ENCODE measurements around the gene KRTAP4-8. TPM values are rescaled to one million over a fixed set of nuclear protein-coding genes. Genes with fewer than 3 reads are reported as not detected.

Gene KRTAP4-8
- total and polyA plus RNA-seq, 4 donors = not detected

DNA sequence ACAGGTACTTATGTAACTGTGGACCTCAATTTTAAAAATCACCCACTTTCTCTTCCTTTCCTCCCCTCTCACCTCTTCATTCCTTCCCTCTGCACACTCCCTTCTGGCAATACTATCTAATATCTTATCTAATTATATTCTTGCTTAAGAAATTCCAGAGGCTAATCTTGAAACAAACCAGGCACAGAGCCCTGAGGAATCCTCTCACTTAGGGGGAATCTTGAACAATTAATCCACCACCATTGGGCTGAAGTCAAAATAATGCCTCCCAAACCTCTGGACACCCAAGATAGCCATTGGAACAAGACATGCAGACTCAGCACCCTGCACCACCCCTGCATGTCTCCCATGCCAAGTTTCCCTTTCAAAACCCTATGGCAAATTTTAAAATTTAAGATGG, 43.4 kb upstream of the KRTAP4-8 start:
- no peaks in the 10 kb centered on the region for H3K36me3 ChIP-seq (ENCODE audit: control insufficient read depth in 4 of 4, insufficient read depth in 3 of 4, low read depth in 1 of 4, low read length in 3 of 4)
- no peak for TF ChIP-seq FOXA2 (IDR thresholded peaks at IDR 0.05)
- TF ChIP-seq, protein P1, sequence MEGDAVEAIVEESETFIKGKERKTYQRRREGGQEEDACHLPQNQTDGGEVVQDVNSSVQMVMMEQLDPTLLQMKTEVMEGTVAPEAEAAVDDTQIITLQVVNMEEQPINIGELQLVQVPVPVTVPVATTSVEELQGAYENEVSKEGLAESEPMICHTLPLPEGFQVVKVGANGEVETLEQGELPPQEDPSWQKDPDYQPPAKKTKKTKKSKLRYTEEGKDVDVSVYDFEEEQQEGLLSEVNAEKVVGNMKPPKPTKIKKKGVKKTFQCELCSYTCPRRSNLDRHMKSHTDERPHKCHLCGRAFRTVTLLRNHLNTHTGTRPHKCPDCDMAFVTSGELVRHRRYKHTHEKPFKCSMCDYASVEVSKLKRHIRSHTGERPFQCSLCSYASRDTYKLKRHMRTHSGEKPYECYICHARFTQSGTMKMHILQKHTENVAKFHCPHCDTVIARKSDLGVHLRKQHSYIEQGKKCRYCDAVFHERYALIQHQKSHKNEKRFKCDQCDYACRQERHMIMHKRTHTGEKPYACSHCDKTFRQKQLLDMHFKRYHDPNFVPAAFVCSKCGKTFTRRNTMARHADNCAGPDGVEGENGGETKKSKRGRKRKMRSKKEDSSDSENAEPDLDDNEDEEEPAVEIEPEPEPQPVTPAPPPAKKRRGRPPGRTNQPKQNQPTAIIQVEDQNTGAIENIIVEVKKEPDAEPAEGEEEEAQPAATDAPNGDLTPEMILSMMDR (IDR thresholded peaks at IDR 0.05; ENCODE audit: low read depth, low read length, missing input control) = no peak
- TF ChIP-seq, protein P2, sequence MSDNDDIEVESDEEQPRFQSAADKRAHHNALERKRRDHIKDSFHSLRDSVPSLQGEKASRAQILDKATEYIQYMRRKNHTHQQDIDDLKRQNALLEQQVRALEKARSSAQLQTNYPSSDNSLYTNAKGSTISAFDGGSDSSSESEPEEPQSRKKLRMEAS (IDR thresholded peaks at IDR 0.05) = no peak
- TF ChIP-seq YY1 (IDR thresholded peaks at IDR 0.05) = no peak
- TF ChIP-seq, protein P3, sequence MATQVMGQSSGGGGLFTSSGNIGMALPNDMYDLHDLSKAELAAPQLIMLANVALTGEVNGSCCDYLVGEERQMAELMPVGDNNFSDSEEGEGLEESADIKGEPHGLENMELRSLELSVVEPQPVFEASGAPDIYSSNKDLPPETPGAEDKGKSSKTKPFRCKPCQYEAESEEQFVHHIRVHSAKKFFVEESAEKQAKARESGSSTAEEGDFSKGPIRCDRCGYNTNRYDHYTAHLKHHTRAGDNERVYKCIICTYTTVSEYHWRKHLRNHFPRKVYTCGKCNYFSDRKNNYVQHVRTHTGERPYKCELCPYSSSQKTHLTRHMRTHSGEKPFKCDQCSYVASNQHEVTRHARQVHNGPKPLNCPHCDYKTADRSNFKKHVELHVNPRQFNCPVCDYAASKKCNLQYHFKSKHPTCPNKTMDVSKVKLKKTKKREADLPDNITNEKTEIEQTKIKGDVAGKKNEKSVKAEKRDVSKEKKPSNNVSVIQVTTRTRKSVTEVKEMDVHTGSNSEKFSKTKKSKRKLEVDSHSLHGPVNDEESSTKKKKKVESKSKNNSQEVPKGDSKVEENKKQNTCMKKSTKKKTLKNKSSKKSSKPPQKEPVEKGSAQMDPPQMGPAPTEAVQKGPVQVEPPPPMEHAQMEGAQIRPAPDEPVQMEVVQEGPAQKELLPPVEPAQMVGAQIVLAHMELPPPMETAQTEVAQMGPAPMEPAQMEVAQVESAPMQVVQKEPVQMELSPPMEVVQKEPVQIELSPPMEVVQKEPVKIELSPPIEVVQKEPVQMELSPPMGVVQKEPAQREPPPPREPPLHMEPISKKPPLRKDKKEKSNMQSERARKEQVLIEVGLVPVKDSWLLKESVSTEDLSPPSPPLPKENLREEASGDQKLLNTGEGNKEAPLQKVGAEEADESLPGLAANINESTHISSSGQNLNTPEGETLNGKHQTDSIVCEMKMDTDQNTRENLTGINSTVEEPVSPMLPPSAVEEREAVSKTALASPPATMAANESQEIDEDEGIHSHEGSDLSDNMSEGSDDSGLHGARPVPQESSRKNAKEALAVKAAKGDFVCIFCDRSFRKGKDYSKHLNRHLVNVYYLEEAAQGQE (IDR thresholded peaks at IDR 0.05) = no peak
- TF ChIP-seq, protein P4, sequence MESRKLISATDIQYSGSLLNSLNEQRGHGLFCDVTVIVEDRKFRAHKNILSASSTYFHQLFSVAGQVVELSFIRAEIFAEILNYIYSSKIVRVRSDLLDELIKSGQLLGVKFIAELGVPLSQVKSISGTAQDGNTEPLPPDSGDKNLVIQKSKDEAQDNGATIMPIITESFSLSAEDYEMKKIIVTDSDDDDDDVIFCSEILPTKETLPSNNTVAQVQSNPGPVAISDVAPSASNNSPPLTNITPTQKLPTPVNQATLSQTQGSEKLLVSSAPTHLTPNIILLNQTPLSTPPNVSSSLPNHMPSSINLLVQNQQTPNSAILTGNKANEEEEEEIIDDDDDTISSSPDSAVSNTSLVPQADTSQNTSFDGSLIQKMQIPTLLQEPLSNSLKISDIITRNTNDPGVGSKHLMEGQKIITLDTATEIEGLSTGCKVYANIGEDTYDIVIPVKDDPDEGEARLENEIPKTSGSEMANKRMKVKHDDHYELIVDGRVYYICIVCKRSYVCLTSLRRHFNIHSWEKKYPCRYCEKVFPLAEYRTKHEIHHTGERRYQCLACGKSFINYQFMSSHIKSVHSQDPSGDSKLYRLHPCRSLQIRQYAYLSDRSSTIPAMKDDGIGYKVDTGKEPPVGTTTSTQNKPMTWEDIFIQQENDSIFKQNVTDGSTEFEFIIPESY (IDR thresholded peaks at IDR 0.05) = no peak
- TF ChIP-seq GABPA (IDR thresholded peaks at IDR 0.05 in 1 of 2, conservative IDR thresholded peaks at IDR 0.05 in 1 of 2) = no peak
- no peak for TF ChIP-seq RAD21 (IDR thresholded peaks at IDR 0.05)
- no peak for TF ChIP-seq SP1 (IDR thresholded peaks at IDR 0.05)
- no peak for TF ChIP-seq HNF4A (conservative IDR thresholded peaks at IDR 0.05)
- TF ChIP-seq JUND (IDR thresholded peaks at IDR 0.05) = no peak
- no peak for TF ChIP-seq EGR1 (IDR thresholded peaks at IDR 0.05; ENCODE audit: low read depth in 2 of 2)
- no peak for TF ChIP-seq NR2F2 (IDR thresholded peaks at IDR 0.05)
- no peak for TF ChIP-seq RXRA (IDR thresholded peaks at IDR 0.05)
- no peak for TF ChIP-seq HNF4G (IDR thresholded peaks at IDR 0.05)
- TF ChIP-seq, protein P5, sequence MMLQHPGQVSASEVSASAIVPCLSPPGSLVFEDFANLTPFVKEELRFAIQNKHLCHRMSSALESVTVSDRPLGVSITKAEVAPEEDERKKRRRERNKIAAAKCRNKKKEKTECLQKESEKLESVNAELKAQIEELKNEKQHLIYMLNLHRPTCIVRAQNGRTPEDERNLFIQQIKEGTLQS (IDR thresholded peaks at IDR 0.05) = no peak
- no peak for TF ChIP-seq TAF1 (conservative IDR thresholded peaks at IDR 0.05)
- no peak for TF ChIP-seq FOXA1 (IDR thresholded peaks at IDR 0.05)
- H3K4me3 ChIP-seq (ENCODE audit: low read depth in 1 of 3, low read length in 3 of 3) = no peak overlapping the region
- H3K27me3 ChIP-seq (ENCODE audit: control insufficient read depth in 4 of 4, insufficient read depth in 4 of 4, low read length in 3 of 4) = peaks cover 0 to 4% (median under 1%) of the 10 kb centered on the region in 4 donors
- no peak for DNase-seq (ENCODE audit: low spot score)
- peaks cover 5 to 27% (median 11%) of the 10 kb centered on the region in 4 donors for H3K9me3 ChIP-seq (ENCODE audit: control insufficient read depth in 4 of 4, low read length in 3 of 4)
- H3K9ac ChIP-seq (ENCODE audit: low read depth in 1 of 2, low read length in 2 of 2) = no peak overlapping the region
- H3K27ac ChIP-seq (ENCODE audit: low read depth in 1 of 2, low read length in 2 of 2) = no peak overlapping the region
- H3K4me1 ChIP-seq (ENCODE audit: control insufficient read depth in 4 of 4, insufficient read depth in 4 of 4, low read length in 3 of 4) = no peaks in the 10 kb centered on the region
